GM21447 (cell line): ENCODE results near the gene TBCE.

Source experiments
- ATAC-seq: cut with Tn5 transposase; IDR thresholded peaks from one replicate; pipeline ENCODE4 v1.9.1; 2021; ENCODE audit not compliant: unreplicated experiment

TBCE gene

GRCh38 chr1:235367000-235367908 lies at the start of gene TBCE:
Gene TBCE (plus strand): TSS chr1:235367427. CDS start chr1:235380050, 12,623 bp downstream.
- ATAC-seq = peak; percentile 100

- ATAC-seq = no peak
Observed at GRCh38 chr1:235319255-235319654, 48.0 kb upstream of the TBCE start.

- ATAC-seq = no peak
Observed at GRCh38 chr1:235320521-235321179, 46.6 kb upstream of the TBCE start.

- no peak for ATAC-seq
Observed at GRCh38 chr1:235324296-235324695, 42.9 kb upstream of the TBCE start.

GRCh38 chr1:235325139-235325538 lies 42.1 kb upstream of the TBCE start:
- no peak for ATAC-seq

- no peak for ATAC-seq
Observed at GRCh38 chr1:235325854-235326253, 41.4 kb upstream of the TBCE start.

- ATAC-seq = peak; percentile 21
Observed at GRCh38 chr1:235326719-235327558, 40.3 kb upstream of the TBCE start.

- peak; percentile 5 for ATAC-seq
Observed at GRCh38 chr1:235327559-235328270, 39.5 kb upstream of the TBCE start, which contains the start of gene ARID4B. Gene ARID4B (minus strand): TSS chr1:235328179. CDS start chr1:235326919, 1,260 bp downstream.

GRCh38 chr1:235328271-235329138 lies 38.7 kb upstream of the TBCE start, which contains the start of gene GGPS1:
Gene GGPS1 (plus strand): TSS chr1:235328570. CDS start chr1:235335265, 6,695 bp downstream.
- peak; percentile 66 for ATAC-seq

GRCh38 chr1:235329139-235329902 lies 37.9 kb upstream of the TBCE start:
- peak; percentile 23 for ATAC-seq

GRCh38 chr1:235330918-235331285 lies 36.3 kb upstream of the TBCE start:
- ATAC-seq = no peak

- ATAC-seq = no peak
Observed at GRCh38 chr1:235331401-235331800, 35.8 kb upstream of the TBCE start.

GRCh38 chr1:235336903-235337302 lies 30.3 kb upstream of the TBCE start:
- ATAC-seq = no peak

- no peak for ATAC-seq
Observed at GRCh38 chr1:235339746-235340145, 27.5 kb upstream of the TBCE start.

GRCh38 chr1:235341334-235341733 lies 25.9 kb upstream of the TBCE start:
- ATAC-seq = no peak

GRCh38 chr1:235342039-235342438 lies 25.2 kb upstream of the TBCE start:
- ATAC-seq = no peak

GRCh38 chr1:235342471-235342870 lies 24.8 kb upstream of the TBCE start:
- ATAC-seq = no peak

GRCh38 chr1:235343726-235344125 lies 23.5 kb upstream of the TBCE start:
- ATAC-seq = no peak

GRCh38 chr1:235351441-235351840 lies 15.8 kb upstream of the TBCE start:
- ATAC-seq = no peak
